ENCODE data around the gene KDM2A. TPM values are rescaled to one million over a fixed set of nuclear protein-coding genes. Genes with fewer than 3 reads are reported as not detected.

KDM2A gene
- total and polyA plus RNA-seq, 2 donors (not counting 1 experiment from before 2014, with no cell fraction given), result 132 to 229 TPM

GRCh38 chr11:67299471-67300191 is 180.6 kb downstream of the KDM2A start:
- Histone ChIP-seq H3K4me3 (ENCODE audit: control extremely low read depth in 1 of 5, extremely low read depth in 1 of 5, insufficient read depth in 1 of 5, low read depth in 2 of 5, low read length in 4 of 5) (no peak overlapping the region), H3K9ac (ENCODE audit: low read length) (no peak overlapping the region), H3K27ac (ENCODE audit: low read length in 2 of 2) (no peak overlapping the region), H4K20me1 (ENCODE audit: control insufficient read depth, insufficient read depth, low read length, poor library complexity, severe bottlenecking) (peaks cover 43% of the 10 kb centered on the region), H3K4me2 (replicated peaks; ENCODE audit: low read depth, low read length, poor library complexity, severe bottlenecking) (no peak overlapping the region), H2AFZ (ENCODE audit: insufficient read depth, low read depth, low read length, poor library complexity, severe bottlenecking) (no peak overlapping the region), H3K27me3 (replicated peaks in 1 of 4; ENCODE audit: control extremely low read depth in 1 of 4, control insufficient read depth in 3 of 4, insufficient read depth in 4 of 4, low read length in 3 of 4) (no peaks in the 10 kb centered on the region), H3K4me1 (ENCODE audit: control insufficient read depth in 2 of 2, insufficient read depth in 2 of 2, low read length in 2 of 2) (peaks cover 3 to 4% of the 10 kb centered on the region in 2 donors), H3K79me2 (ENCODE audit: control insufficient read depth, insufficient read depth, low read length) (peaks cover 53% of the 10 kb centered on the region), H3K9me3 (ENCODE audit: control extremely low read depth in 1 of 3, control insufficient read depth in 2 of 3, insufficient read depth in 1 of 3, low read length in 2 of 3) (peaks cover 7 to 15% (median 15%) of the 10 kb centered on the region in 3 donors), H3K36me3 (replicated peaks in 1 of 2; ENCODE audit: control extremely low read depth in 1 of 2, control insufficient read depth in 1 of 2, extremely low read depth in 1 of 2, insufficient read depth in 2 of 2, low read length in 1 of 2) (peaks cover 8 to 64% of the 10 kb centered on the region in 2 experiments)
- Mint-ChIP-seq H3K4me1 (peaks cover 5% of the 10 kb centered on the region), H3K4me3 (no peak overlapping the region), H3K27ac (no peak overlapping the region), H3K27me3 (no peaks in the 10 kb centered on the region), H3K9me3 (ENCODE audit: insufficient read depth) (peaks cover 4% of the 10 kb centered on the region)
- WGBS (ENCODE audit: insufficient coverage), result 97% methylated on average over 26 of the region's 29 CpGs
- no peak for TF ChIP-seq CTCF (IDR thresholded peaks at IDR 0.05)
- TF ChIP-seq EZH2 (IDR thresholded peaks at IDR 0.05; ENCODE audit: borderline replicate concordance, insufficient read depth, low read depth, low read length, poor library complexity, severe bottlenecking), result no peak
- ChIA-PET POLR2A (no interaction called here), CTCF (interaction anchor here (2.9 kb wide), 1 partner anchor 37 kb away, joined by 11 read pairs; no protein-coding TSS in a partner anchor)
- intact Hi-C loops (cut with micrococcal nuclease), result no loop called here
- ATAC-seq (ENCODE audit: low read depth) (no peak), DNase-seq (no peak)

GRCh38 chr11:67300256-67300755 is 181.2 kb downstream of the KDM2A start:
- Mint-ChIP-seq H3K9me3 (ENCODE audit: insufficient read depth) (peaks cover 4% of the 10 kb centered on the region), H3K27ac (no peak overlapping the region), H3K27me3 (no peaks in the 10 kb centered on the region), H3K4me1 (peaks cover 3% of the 10 kb centered on the region), H3K4me3 (no peak overlapping the region)
- ATAC-seq (ENCODE audit: low read depth), result no peak
- intact Hi-C loops (cut with micrococcal nuclease), result no loop called here
- no peak overlapping the region for H3K9ac ChIP-seq (ENCODE audit: low read length)
- POLR2A ChIA-PET, result interaction anchor here (1.3 kb wide), 1 partner anchor 116 kb away, joined by 4 read pairs; no protein-coding TSS in a partner anchor
- H3K4me3 ChIP-seq (ENCODE audit: control extremely low read depth in 1 of 5, extremely low read depth in 1 of 5, insufficient read depth in 1 of 5, low read depth in 2 of 5, low read length in 4 of 5), result no peak overlapping the region
- CTCF ChIA-PET, result interaction anchor here (2.9 kb wide), 1 partner anchor 38 kb away, joined by 11 read pairs; no protein-coding TSS in a partner anchor
- WGBS (ENCODE audit: insufficient coverage), result 96% methylated on average over 13 of the region's 13 CpGs
- TF ChIP-seq EZH2 (IDR thresholded peaks at IDR 0.05; ENCODE audit: borderline replicate concordance, insufficient read depth, low read depth, low read length, poor library complexity, severe bottlenecking), result no peak
- no peak for TF ChIP-seq CTCF (IDR thresholded peaks at IDR 0.05)
- DNase-seq, result no peak
- peaks cover 46% of the 10 kb centered on the region for H3K79me2 ChIP-seq (ENCODE audit: control insufficient read depth, insufficient read depth, low read length)
- H3K4me2 ChIP-seq (replicated peaks; ENCODE audit: low read depth, low read length, poor library complexity, severe bottlenecking), result no peak overlapping the region
- peaks cover 3 to 4% of the 10 kb centered on the region in 2 donors for H3K4me1 ChIP-seq (ENCODE audit: control insufficient read depth in 2 of 2, insufficient read depth in 2 of 2, low read length in 2 of 2)
- H3K36me3 ChIP-seq (replicated peaks in 1 of 2; ENCODE audit: control extremely low read depth in 1 of 2, control insufficient read depth in 1 of 2, extremely low read depth in 1 of 2, insufficient read depth in 2 of 2, low read length in 1 of 2), result peaks cover 8 to 62% of the 10 kb centered on the region in 2 experiments
- H3K27me3 ChIP-seq (replicated peaks in 1 of 4; ENCODE audit: control extremely low read depth in 1 of 4, control insufficient read depth in 3 of 4, insufficient read depth in 4 of 4, low read length in 3 of 4), result no peaks in the 10 kb centered on the region
- H3K27ac ChIP-seq (ENCODE audit: low read length in 2 of 2), result no peak overlapping the region
- peaks cover 43% of the 10 kb centered on the region for H4K20me1 ChIP-seq (ENCODE audit: control insufficient read depth, insufficient read depth, low read length, poor library complexity, severe bottlenecking)
- no peak overlapping the region for H2AFZ ChIP-seq (ENCODE audit: insufficient read depth, low read depth, low read length, poor library complexity, severe bottlenecking)
- H3K9me3 ChIP-seq (ENCODE audit: control extremely low read depth in 1 of 3, control insufficient read depth in 2 of 3, insufficient read depth in 1 of 3, low read length in 2 of 3), result peaks cover 6 to 13% (median 11%) of the 10 kb centered on the region in 3 donors

Data from B cell (primary cell).